Transverse colon (tissue), 4 donors: Measurements from ENCODE around the gene STXBP5L. TPM values are rescaled to one million over a fixed set of nuclear protein-coding genes. Genes with fewer than 3 reads are reported as not detected.
"Not testable (repeated sequence)": the region's sequence is repeated elsewhere in the genome, so short reads cannot be mapped to it uniquely, and the experiment has no call there.

ENCODE experiments used
- DNase-seq: peaks from one replicate; pipeline ENCODE4 v3.0.0-alpha.2; 2019
- H3K27ac ChIP-seq, 4 donors: fragments of 200-600 bp; sonication (generic); 2 replicates each; pipeline ENCODE4 v1.5.1; 2016 to 2018; ENCODE audit warnings: inconsistent platforms in 4 of 4
- H3K27me3 ChIP-seq: fragments of 200-600 bp; sonication (generic); 2 replicates; pipeline ENCODE4 v1.5.1; 2017; ENCODE audit warnings: inconsistent platforms
- H3K36me3 ChIP-seq, 4 donors: fragments of 200-600 bp; sonication (generic); 2 replicates each; pipeline ENCODE4 v1.5.1; 2017 to 2019; ENCODE audit warnings: inconsistent platforms in 4 of 4
- H3K4me1 ChIP-seq, 4 donors: fragments of 200-600 bp; sonication (generic); 2 replicates each; pipeline ENCODE4 v1.5.1; 2017 to 2020; ENCODE audit warnings: inconsistent platforms in 4 of 4
- H3K4me3 ChIP-seq, 4 donors: fragments of 200-600 bp; sonication (generic); 1 replicate in 1 of 4; 2 replicates in 3 of 4; pipeline versions ENCODE4 v1.5.1 to v1.6.1; 2017 to 2019; ENCODE audit warnings: inconsistent platforms in 4 of 4
- H3K9me3 ChIP-seq, 2 donors: fragments of 200-600 bp; sonication (generic); 2 replicates each; pipeline ENCODE4 v1.5.1; 2017 to 2019; ENCODE audit warnings: inconsistent platforms in 2 of 2
- CTCF ChIP-seq, 5 experiments: fragments of 200-600 bp in 3 of 5; fragments of 450-650 bp in 2 of 5; sonication (generic) in 3 of 5; IDR thresholded peaks; 1 replicate in 2 of 5; 2 replicates in 3 of 5; pipeline ENCODE4 v1.5.1; 2016 to 2017; ENCODE audit warnings: antibody characterized with exemption in 5 of 5, inconsistent platforms in 3 of 5, mild to moderate bottlenecking in 2 of 5, moderate library complexity in 1 of 5
- EP300 ChIP-seq: sonication (generic); formaldehyde crosslinking; IDR thresholded peaks from one replicate; pipeline ENCODE4 v1.6.1; 2017; ENCODE audit warnings: antibody characterized with exemption, low read depth
- POLR2A ChIP-seq: fragments of 450-650 bp; IDR thresholded peaks from one replicate; pipeline ENCODE4 v1.6.1; 2016; ENCODE audit warnings: antibody characterized with exemption, mild to moderate bottlenecking, moderate library complexity
- POLR2AphosphoS5 ChIP-seq, 3 donors: sonication (generic); formaldehyde crosslinking; IDR thresholded peaks; one replicate each; pipeline ENCODE4 v1.6.1; 2016; ENCODE audit warnings: antibody characterized with exemption in 3 of 3
- WGBS, 2 donors: methylation state at CpG; one replicate each; pipeline ENCODE4 v1.1.5; 2018; ENCODE audit warnings: low coverage in 1 of 2; 5-methylcytosine and 5-hydroxymethylcytosine counted together
- in situ Hi-C, 4 donors: fragments of 200-750 bp; cut with MboI; loops; one replicate each; pipeline versions ENCODE4 v1.15.0 to v1.15.1; 2017; ENCODE audit warnings: low sequenced_read_pairs in 3 of 4, low pct_ligation_motif_present in 1 of 4, low pct_unique_long_range_greater_than_20kb in 1 of 4
- intact Hi-C: fragments of 100-400 bp; cut with DNase I; formaldehyde crosslinking; loops from one replicate; pipeline ENCODE4 v1.15.1; 2023; ENCODE audit warnings: low total_unique reads
- total RNA-seq, 4 donors: library from RNA; depleted of rRNA; stranded (reverse); fragments of >200 nt; gene quantifications; one replicate each; pipeline ENCODE4 v1.1.0, GENCODE V29; 2016

The STXBP5L gene
- total RNA-seq, 4 donors from 2014 or later = 0.40 to 9.4 (median 1.3) TPM

- no peak for DNase-seq
- no peaks in the 10 kb centered on the region for H3K9me3 ChIP-seq
- in situ Hi-C loops = no loop called here
- no peaks in the 10 kb centered on the region for H3K36me3 ChIP-seq
- WGBS, 2 donors = 84% methylated on average over 7 of the region's 7 CpGs; no CpG with 5 or more reads in 1 of the 2 donors
- no peak overlapping the region for H3K4me3 ChIP-seq
- H3K4me1 ChIP-seq = no peaks in the 10 kb centered on the region
- intact Hi-C loops = no loop called here
- TF ChIP-seq EP300 = no peak
- TF ChIP-seq POLR2AphosphoS5 (IDR thresholded peaks at IDR 0.05) = no peak
- no peak for TF ChIP-seq CTCF (IDR thresholded peaks at IDR 0.05)
- no peak for TF ChIP-seq POLR2A
- no peaks in the 10 kb centered on the region for H3K27me3 ChIP-seq
- no peak overlapping the region for H3K27ac ChIP-seq
Measured at GRCh38 chr3:121073011-121073410, 165.0 kb downstream of the STXBP5L start.

GRCh38 chr3:121075191-121075590, 167.2 kb downstream of the STXBP5L start:
- intact Hi-C loops (no loop called here), in situ Hi-C loops (no loop called here)
- Histone ChIP-seq H3K36me3 (no peaks in the 10 kb centered on the region), H3K4me1 (no peaks in the 10 kb centered on the region), H3K9me3 (no peaks in the 10 kb centered on the region), H3K27ac (no peak overlapping the region), H3K4me3 (no peak overlapping the region), H3K27me3 (no peaks in the 10 kb centered on the region)
- TF ChIP-seq EP300 = no peak
- no peak for TF ChIP-seq POLR2AphosphoS5 (IDR thresholded peaks at IDR 0.05)
- no peak for TF ChIP-seq POLR2A
- TF ChIP-seq CTCF (IDR thresholded peaks at IDR 0.05) = no peak
- no peak for DNase-seq
- WGBS, 2 donors = 86 to 90% methylated on average over 2 to 3 of the region's 3 CpGs

GRCh38 chr3:121078378-121079101, 170.5 kb downstream of the STXBP5L start:
- H3K4me1 ChIP-seq, H3K9me3 ChIP-seq, H3K27ac ChIP-seq, intact Hi-C loops, H3K36me3 ChIP-seq, DNase-seq, H3K27me3 ChIP-seq, H3K4me3 ChIP-seq, in situ Hi-C loops: not testable (repeated sequence)
- 92 to 100% methylated on average over 3 to 16 of the region's 22 CpGs for WGBS, 2 donors

- intact Hi-C loops = no loop called here
- in situ Hi-C loops = no loop called here
- Histone ChIP-seq H3K27ac (no peak overlapping the region), H3K9me3 (no peaks in the 10 kb centered on the region), H3K4me1 (no peaks in the 10 kb centered on the region), H3K36me3 (no peaks in the 10 kb centered on the region), H3K27me3 (no peaks in the 10 kb centered on the region), H3K4me3 (no peak overlapping the region)
- 0 to 40% methylated on average over 1 to 4 of the region's 4 CpGs for WGBS, 2 donors
- DNase-seq = no peak
- TF ChIP-seq EP300 (no peak), POLR2AphosphoS5 (IDR thresholded peaks at IDR 0.05) (no peak), POLR2A (no peak), CTCF (IDR thresholded peaks at IDR 0.05) (no peak)
Measured at GRCh38 chr3:121096953-121097352, 188.9 kb downstream of the STXBP5L start.

- 51% methylated on average over 2 of the region's 2 CpGs; no CpG with 5 or more reads in 1 of the 2 donors for WGBS, 2 donors
- H3K4me1 ChIP-seq, H3K27me3 ChIP-seq, DNase-seq, H3K27ac ChIP-seq, H3K4me3 ChIP-seq, H3K36me3 ChIP-seq, intact Hi-C loops, H3K9me3 ChIP-seq, in situ Hi-C loops: not testable (repeated sequence)
Measured at GRCh38 chr3:121111086-121111485, 203.1 kb downstream of the STXBP5L start.
